HUES64 (cell line): Measurements from ENCODE around the gene HEXD.
"Not testable (repeated sequence)": the region's sequence is repeated elsewhere in the genome, so short reads cannot be mapped to it uniquely, and the experiment has no call there.

Source experiments
- H3K27ac ChIP-seq: 2 replicates; pipeline ENCODE4 v1.7.0; 2013; ENCODE audit warnings: low read depth, low read length, inconsistent platforms
- H3K27me3 ChIP-seq: 2 replicates; pipeline ENCODE4 v1.6.1; 2013; ENCODE audit warnings: mild to moderate bottlenecking, low read length; ENCODE audit not compliant: insufficient read depth
- H3K36me3 ChIP-seq: 2 replicates; pipeline ENCODE4 v1.6.1; 2013; ENCODE audit warnings: mild to moderate bottlenecking, low read length; ENCODE audit not compliant: insufficient read depth
- H3K4me1 ChIP-seq: 2 replicates; pipeline ENCODE4 v1.6.1; 2013; ENCODE audit warnings: mild to moderate bottlenecking, low read length, moderate library complexity; ENCODE audit not compliant: insufficient read depth
- H3K4me3 ChIP-seq: 2 replicates; pipeline ENCODE4 v1.5.1; 2013; ENCODE audit warnings: mild to moderate bottlenecking, low read length, moderate library complexity
- H3K9ac ChIP-seq: 2 replicates; pipeline ENCODE4 v1.6.1; 2013; ENCODE audit warnings: mild to moderate bottlenecking, low read depth, low read length
- H3K9me3 ChIP-seq: 2 replicates; pipeline ENCODE4 v1.6.1; 2013; ENCODE audit warnings: low read depth, low read length; ENCODE audit not compliant: insufficient read depth
- WGBS: fragments of 150-250, 120-280 bp; methylation state at CpG from one replicate; pipeline ENCODE4 v1.1.7; 2013; ENCODE audit warnings: missing lambda C conversion rate; 5-methylcytosine and 5-hydroxymethylcytosine counted together

HEXD gene

DNA sequence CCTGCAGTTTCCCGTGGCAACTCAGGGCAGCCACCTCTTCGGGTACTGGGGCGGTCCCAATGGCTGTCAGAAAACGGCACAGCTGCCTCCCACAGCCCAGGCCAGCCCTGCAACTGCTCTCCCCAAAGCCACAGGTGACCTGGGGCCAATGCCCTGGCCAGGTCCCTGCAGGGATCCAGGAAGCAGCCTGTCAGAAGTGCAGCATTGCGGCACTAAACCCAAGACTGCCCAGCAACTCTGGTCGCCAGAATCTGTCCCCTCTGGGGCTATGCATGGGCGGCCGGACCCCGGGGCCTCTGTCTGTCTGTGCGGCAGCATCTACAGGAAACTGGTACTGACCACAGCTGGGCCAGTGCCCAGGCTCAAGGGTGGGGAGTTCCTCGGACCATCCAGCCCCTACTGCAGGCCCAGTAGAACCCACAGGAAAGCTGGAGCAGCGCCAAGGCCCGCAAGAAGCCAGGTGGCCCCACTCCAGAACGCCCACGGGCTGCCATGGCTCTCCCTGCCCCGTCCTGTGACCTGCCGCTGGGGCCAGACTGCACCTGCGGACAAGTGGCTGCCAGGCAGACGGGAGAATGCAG is 26.9 kb downstream of the HEXD start:
- 91% methylated on average over 19 of the region's 19 CpGs for WGBS
- Histone ChIP-seq H3K4me3 (no peak overlapping the region), H3K27ac (no peak overlapping the region), H3K27me3 (no peaks in the 10 kb centered on the region), H3K4me1 (0 out of 2 replicates have a peak, but pooled peaks cover 7% of the 10 kb centered on the region), H3K9me3 (no peaks in the 10 kb centered on the region), H3K9ac (no peak overlapping the region), H3K36me3 (peaks cover 39% of the 10 kb centered on the region; the same call in 1 of the 2 replicates)

DNA sequence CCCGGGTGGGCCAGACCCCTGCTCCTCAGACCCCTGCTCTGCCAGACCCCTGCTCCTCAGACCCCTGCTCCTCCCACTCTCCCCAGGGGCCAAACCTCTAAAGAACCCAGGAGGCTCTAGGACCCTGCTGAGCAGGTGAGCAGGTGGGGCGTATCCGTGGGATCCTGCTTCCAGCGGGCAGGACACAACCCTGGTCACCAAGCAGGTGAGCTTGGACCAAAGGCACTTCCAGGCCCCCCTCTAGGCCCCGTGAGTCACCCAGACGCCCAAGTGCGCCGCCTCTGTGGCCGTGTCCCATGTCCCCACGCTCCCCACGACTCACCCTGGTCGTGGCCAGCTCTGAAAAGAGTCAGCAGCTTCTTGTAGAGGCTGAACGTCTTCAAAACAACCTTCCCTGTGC is 27.4 kb downstream of the HEXD start:
- Histone ChIP-seq H3K9ac (no peak overlapping the region), H3K36me3 (peaks cover 39% of the 10 kb centered on the region; the same call in 1 of the 2 replicates), H3K9me3 (no peaks in the 10 kb centered on the region), H3K27ac (no peak overlapping the region), H3K27me3 (no peaks in the 10 kb centered on the region), H3K4me1 (0 out of 2 replicates have a peak, but pooled peaks cover 3% of the 10 kb centered on the region), H3K4me3 (no peak overlapping the region)
- 94% methylated on average over 13 of the region's 13 CpGs for WGBS

DNA sequence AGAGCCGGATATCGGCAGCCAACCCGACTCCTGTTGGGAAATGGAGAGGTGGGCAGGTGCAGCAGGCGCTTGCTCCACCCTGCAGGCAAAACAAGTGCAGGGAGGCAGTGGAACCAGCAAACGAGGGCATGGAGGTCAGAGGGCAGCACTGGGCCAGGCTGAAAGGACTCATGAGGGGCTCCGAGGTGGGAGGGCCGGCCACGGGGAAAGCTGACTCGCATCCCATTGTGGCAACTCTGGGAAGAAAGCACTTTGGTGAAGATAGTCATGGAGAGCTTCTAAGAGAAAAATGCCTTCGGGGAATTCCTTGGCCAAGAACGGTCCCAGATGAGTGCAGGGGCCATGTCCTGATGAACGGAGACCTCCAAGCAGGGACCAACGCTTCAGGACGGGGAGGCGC is 28.0 kb downstream of the HEXD start:
- Histone ChIP-seq H3K9me3 (no peaks in the 10 kb centered on the region), H3K4me3 (no peak overlapping the region), H3K9ac (no peak overlapping the region), H3K4me1 (peaks cover 3% of the 10 kb centered on the region; the same call in 1 of the 2 replicates), H3K36me3 (peaks cover 39% of the 10 kb centered on the region; the same call in 1 of the 2 replicates), H3K27ac (no peak overlapping the region), H3K27me3 (no peaks in the 10 kb centered on the region)
- WGBS = 93% methylated on average over 15 of the region's 15 CpGs

DNA sequence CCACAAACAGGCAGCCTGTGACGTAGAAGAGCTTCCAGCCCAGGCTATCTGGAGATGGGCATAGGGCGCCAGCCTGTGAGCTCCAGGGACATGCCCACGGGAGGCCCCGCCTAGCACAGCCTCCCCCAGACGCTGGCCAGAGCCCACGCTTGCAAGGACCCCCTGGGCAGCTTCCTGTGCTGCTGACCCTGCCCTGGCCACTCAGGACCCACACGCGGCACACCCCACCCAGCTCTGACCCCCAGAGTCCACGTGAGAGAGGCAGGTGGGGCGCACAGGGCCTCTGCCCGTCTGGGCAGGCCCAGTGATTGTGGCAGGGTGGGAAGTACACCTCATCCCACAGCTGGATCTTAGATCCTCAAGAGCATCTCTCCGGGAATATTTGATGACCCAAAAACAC is 28.5 kb downstream of the HEXD start:
- no peaks in the 10 kb centered on the region for H3K27me3 ChIP-seq
- peaks cover 6% of the 10 kb centered on the region; the same call in 1 of the 2 replicates for H3K4me1 ChIP-seq
- no peak overlapping the region for H3K9ac ChIP-seq
- H3K27ac ChIP-seq = no peak overlapping the region
- no peaks in the 10 kb centered on the region for H3K9me3 ChIP-seq
- H3K4me3 ChIP-seq = no peak overlapping the region
- H3K36me3 ChIP-seq = peaks cover 38% of the 10 kb centered on the region; the same call in 1 of the 2 replicates
- WGBS = 96% methylated on average over 12 of the region's 12 CpGs

DNA sequence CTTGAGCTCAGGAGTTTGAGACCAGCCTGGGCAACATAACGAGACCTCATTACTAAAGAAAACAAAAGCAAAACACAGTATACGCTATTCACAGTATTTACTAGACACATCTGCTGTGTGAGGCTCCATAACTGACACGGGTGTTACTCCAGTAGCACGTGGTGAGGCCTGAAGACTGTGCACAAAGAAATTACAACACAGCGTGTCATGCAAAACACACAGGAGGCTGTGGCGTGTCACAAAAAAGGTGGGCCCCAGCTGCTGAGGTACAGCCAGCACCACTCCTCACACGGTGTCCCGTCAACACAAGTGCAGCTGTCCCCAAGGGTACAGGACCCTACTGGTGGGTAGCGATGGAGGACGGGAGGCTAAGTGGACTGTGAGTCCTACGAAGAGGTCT is 29.7 kb downstream of the HEXD start:
- WGBS = 96% methylated on average over 11 of the region's 11 CpGs
- Histone ChIP-seq H3K27ac (no peak overlapping the region), H3K9ac (no peak overlapping the region), H3K27me3 (no peaks in the 10 kb centered on the region), H3K4me1 (peaks cover 6% of the 10 kb centered on the region; the same call in 1 of the 2 replicates), H3K4me3 (no peak overlapping the region), H3K9me3 (peaks cover 4% of the 10 kb centered on the region; the same call in 1 of the 2 replicates), H3K36me3 (peaks cover 27% of the 10 kb centered on the region; the same call in 1 of the 2 replicates)

DNA sequence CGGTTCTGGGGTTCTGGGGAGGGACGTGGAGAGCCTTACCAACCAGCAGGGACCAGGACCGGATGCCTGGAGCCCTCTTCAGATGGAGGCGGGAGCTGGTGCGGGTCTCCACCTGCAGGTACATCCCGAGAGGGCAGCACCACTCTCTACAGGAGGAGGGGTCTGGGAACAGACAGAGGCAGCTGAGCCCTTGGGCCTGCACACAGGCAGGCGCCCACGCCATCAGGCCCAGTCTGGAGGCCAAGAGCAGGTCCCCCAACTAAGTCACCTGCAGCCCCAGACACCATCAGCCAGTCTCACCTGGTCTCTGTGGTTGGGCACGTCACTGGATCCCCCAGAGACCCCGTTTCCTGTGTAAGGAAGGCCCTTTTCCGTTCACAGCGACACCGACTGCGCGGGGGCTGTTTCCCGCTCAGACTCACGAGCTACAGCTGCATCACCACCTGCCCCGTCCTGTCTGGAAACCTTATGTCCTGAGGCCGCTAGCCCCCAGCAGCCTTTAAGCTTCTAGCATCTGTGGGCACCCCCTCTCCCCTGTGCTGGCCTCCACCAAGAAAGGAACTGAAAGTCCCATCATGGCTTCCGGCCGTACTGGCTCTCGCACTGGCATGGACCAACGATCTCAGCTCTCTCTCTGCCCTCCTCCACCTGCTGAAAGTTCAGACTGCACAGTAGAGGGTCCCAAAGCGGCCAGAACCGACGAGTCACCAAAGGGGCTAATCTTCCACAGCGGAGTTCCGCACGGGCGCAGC is 31.2 kb downstream of the HEXD start:
- Histone ChIP-seq H3K4me1 (peaks cover 6% of the 10 kb centered on the region; the same call in 1 of the 2 replicates), H3K9ac (peak overlapping the region; percentile 95; the same call in 1 of the 2 replicates), H3K9me3 (peaks cover 4% of the 10 kb centered on the region; the same call in 1 of the 2 replicates), H3K4me3 (peak overlapping the region; percentile 95), H3K27me3 (no peaks in the 10 kb centered on the region), H3K36me3 (peaks cover 14% of the 10 kb centered on the region; the same call in 1 of the 2 replicates), H3K27ac (no peak overlapping the region)
- 91% methylated on average over 30 of the region's 30 CpGs for WGBS

DNA sequence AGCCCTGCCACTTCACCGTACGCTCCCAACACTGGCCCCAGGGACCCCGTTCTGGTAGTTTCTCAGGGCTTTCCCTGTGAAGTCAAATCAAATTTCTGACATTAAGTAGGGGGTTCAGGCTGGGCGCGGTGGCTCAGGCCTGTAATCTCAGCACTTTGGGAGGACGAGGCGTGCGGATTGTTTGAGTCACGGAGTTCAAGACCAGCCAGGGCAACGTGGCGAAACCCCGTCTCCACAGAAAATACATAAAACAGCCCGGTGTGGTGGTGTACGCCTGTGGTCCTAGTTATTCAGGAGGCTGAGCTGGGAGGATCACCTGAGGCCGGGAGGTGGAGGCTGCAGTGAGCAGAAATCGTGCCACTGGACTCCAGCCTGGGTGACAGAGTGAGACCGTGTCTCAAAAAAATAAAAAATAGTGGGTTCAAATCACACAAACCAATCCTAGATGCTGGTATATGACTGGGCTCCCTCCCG is 31.8 kb downstream of the HEXD start:
- WGBS = 81% methylated on average over 18 of the region's 18 CpGs
- peak overlapping the region; percentile 53; the same call in 1 of the 2 replicates for H3K27ac ChIP-seq
- H3K4me1 ChIP-seq = peaks cover 6% of the 10 kb centered on the region; the same call in 1 of the 2 replicates
- H3K4me3 ChIP-seq = peak overlapping the region; percentile 95
- peak overlapping the region; percentile 95 for H3K9ac ChIP-seq
- peaks cover 8% of the 10 kb centered on the region; the same call in 1 of the 2 replicates for H3K36me3 ChIP-seq
- peaks cover 4% of the 10 kb centered on the region; the same call in 1 of the 2 replicates for H3K9me3 ChIP-seq
- H3K27me3 ChIP-seq = no peaks in the 10 kb centered on the region

DNA sequence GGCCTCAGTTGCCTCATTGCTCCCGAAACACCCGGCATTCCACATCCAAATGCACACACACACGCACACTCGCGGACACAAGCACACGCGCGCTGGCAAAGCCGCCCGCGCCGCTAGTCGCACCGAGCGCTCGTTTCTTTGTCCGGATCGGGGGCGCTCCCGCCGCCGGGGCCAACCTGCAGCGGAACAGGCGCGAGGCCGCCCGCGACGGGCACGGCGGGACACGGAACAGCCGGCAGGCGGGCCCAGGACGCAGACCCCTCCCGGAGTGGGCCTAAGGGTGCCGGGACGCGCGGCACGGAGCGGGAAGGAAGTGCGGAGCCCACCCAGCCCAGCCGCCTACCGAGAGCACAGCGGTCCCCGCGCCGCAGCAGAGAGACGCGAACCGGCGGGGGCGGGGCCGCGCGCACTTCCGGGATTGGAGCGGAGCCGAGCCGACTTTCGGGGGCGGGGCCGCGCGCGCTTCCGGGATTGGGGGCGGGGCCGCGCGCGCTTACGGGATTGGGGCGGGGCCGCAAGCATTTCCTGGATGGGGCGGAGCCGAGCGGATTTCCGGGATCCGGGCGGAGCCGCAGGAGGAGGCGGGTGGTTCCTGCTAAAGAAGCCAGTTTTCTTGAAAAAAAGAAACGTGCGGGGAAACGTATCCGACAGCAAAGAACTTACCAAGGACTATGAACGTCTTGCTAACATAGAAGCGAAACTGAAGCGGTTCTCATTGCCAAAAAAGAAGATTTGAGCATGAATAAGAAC is 32.4 kb downstream of the HEXD start, which contains the start of gene CYBC1:
Gene CYBC1, minus strand, starts transcription at position 396 of the 750 bp plus-strand sequence. CDS start 1,498 bp downstream, outside the sequence.
- no peaks in the 10 kb centered on the region for H3K27me3 ChIP-seq
- H3K4me3 ChIP-seq = peak within 1 kb of the TSS; percentile 95
- peaks cover 4% of the 10 kb centered on the region; the same call in 1 of the 2 replicates for H3K9me3 ChIP-seq
- peak within 1 kb of the TSS; percentile 72; the same call in 1 of the 2 replicates for H3K27ac ChIP-seq
- H3K36me3 ChIP-seq = peaks cover 6% of the 10 kb centered on the region; the same call in 1 of the 2 replicates
- 1% methylated on average over 91 of the region's 91 CpGs for WGBS
- H3K4me1 ChIP-seq = peaks cover 6% of the 10 kb centered on the region; the same call in 1 of the 2 replicates
- H3K9ac ChIP-seq = peak within 1 kb of the TSS; percentile 95

DNA sequence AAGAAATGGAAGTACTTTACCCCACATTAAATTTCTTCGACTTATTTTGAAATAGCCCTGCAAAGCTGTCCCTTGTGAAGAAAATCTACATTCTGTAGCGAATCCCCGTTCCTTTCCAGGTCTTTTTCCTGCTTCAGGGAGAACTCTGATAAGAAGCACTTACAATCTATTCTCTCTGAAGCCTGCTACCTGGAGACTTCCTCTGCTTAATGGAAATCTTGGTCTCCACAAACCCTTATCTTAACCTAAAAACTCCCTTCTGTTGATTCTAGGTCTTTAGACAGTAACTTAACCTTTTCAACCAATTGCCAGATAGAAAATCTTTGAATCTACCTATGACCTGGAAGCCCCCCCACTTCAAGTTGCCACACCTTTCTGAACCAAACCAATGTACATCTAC is 34.0 kb downstream of the HEXD start:
- Histone ChIP-seq H3K27ac (no peak overlapping the region), H3K27me3 (no peaks in the 10 kb centered on the region), H3K9me3 (peaks cover 4% of the 10 kb centered on the region; the same call in 1 of the 2 replicates), H3K4me1 (peaks cover 6% of the 10 kb centered on the region; the same call in 1 of the 2 replicates), H3K4me3 (no peak overlapping the region), H3K36me3 (no peaks in the 10 kb centered on the region; the same call in 1 of the 2 replicates), H3K9ac (no peak overlapping the region)
- 90% methylated on average over 3 of the region's 3 CpGs for WGBS

DNA sequence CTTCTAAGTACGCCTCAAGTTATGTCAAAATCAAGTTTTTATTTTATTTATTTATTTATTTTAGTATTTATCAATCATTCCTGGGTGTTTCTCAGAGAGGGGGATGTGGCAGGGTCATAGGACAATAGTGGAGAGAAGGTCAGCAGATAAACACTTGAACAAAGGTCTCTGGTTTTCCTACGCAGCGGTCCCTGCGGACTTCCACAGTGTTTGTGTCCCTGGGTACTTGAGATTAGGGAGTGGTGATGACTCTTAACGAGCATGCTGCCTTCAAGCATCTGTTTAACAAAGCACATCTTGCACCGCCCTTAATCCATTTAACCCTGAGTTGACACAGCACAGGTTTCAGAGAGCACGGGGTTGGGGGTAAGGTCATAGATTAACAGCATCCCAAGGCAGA is 35.0 kb downstream of the HEXD start:
- 88% methylated on average over 7 of the region's 7 CpGs for WGBS

More for the DNA sequence above, 35.0 kb downstream of the HEXD start:
- not testable (repeated sequence) for H3K36me3 ChIP-seq, H3K9ac ChIP-seq, H3K27me3 ChIP-seq, H3K9me3 ChIP-seq, H3K4me3 ChIP-seq, H3K27ac ChIP-seq
- H3K4me1 ChIP-seq = peaks cover 11% of the 10 kb centered on the region; the same call in 1 of the 2 replicates
